Fibroblast of skin of left biceps (primary cell): ENCODE results near the gene KRT86.
A peak's percentile ranks its signal among the peaks of the same experiment; 100 is the strongest.
"Not testable (repeated sequence)": the region's sequence is repeated elsewhere in the genome, so short reads cannot be mapped to it uniquely, and the experiment has no call there.

ENCODE experiments used
- DNase-seq, 2 experiments: peaks; one replicate each; pipeline ENCODE4 v3.0.0-alpha.2; 2013; ENCODE audit warnings: low read depth in 2 of 2

Gene KRT86

GRCh38 chr12:52267699-52268098, 6.7 kb upstream of the KRT86 start:
- no peak for DNase-seq

DNA sequence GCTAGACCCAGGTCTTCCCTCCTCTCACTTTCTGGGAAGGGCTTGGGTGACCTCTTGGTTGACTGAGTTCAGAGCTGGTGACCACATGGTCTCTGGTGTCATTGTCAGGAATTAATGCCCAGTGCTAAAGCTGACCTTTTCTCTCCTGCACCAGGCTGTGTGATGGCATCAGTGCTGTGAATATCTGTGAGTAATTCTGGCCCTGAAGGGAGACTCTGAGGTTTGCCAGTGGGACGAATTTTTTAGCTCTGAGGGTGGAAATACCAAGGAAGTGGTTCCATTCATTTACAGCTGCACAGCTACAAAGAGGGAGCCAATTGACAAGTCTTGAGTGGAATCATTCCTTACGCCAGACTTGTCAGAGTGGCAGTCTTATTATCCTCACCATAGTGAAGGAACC, 6.2 kb upstream of the KRT86 start:
- DNase-seq, result no peak

DNA sequence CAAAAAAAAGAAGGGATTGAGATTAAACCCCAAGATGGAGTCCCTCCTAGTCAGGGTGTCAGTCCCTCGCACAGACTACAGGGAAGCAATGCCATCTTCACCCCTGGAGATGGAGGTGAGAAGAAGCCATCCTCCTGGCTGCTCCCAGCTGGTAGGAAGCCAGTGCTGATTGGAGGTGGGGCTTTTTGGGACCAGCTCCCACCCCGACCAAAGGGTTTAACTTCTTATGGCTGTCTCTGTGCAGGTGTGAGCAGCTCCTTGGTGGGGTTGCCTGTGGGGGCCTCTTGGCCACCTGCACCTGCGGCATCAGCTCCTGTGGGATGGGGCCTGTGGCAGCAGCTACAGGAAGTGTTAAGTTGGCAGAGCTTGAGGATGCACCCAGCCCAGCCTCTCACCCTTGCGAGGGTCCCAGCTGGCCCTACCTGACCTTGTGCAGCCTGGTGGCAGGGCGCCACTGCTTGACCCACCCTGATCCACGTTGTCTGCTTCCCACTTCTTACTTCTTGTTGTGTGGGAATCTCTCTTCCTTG, 3.8 kb upstream of the KRT86 start:
- no peak for DNase-seq

DNA sequence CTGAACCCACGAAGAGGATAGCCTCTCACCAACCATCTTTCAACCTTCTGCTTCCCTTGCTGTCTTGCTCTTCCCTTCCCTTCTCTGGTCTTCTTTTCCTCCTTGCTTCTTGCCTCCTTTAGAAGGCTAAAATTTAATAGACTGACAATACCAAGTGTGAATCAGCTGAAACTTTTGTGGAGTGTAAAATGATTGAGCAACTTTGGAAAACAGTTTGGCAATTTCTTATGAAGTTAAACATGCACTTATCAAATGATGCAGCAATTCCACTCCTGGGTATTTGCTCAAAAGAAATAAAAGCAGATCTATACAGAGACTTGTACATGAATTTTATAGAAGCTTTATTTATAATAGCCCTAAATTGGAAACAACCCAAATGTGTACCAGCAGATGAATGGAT, 3.3 kb upstream of the KRT86 start:
- DNase-seq, result no peak

GRCh38 chr12:52275686-52276085, 1.2 kb downstream of the KRT86 start:
- DNase-seq, result no peak

- no peak for DNase-seq
Measured at GRCh38 chr12:52277486-52278245, 3.2 kb downstream of the KRT86 start.

DNA sequence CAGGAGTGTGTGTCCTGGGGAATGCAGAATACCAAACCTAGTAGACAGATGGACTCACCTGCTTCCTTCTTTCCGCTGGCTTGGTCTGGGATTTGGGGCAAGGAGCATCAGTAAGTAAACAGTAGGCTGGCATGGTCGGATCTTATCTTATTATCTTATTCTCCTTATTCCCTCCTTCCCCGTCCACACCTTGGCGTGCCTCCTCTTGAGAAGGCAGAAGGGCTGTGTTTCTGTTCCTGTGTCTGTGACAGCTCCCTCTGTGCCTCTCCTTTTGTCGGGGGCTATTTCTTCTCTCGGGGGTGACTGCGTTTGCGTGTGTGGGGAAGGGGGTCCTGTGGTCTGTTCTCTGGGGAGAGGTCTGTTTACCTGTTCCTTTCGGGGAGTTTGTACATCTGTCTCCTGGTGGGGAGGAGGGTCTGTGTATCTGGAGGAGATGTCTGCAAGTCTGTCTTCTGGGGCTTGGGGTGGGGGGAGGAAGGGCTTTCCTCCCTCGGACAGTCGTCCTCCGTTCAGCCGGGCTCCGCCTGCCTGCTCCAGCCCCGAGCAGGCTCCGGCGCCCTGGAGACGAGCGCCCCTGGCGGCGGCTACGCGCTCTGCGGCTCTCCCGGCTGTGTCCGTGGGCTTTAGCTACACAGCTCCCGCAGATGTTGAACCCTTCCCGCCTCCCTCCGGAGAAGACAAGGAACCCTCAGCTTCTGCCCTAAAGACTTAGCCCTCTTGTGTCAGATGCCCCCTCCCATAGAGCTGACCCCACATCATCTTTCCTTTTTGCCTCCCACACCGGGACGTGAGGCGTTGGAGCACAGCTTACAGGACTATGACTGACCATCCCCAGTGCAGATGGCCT, 4.4 kb downstream of the KRT86 start:
- DNase-seq, result peak; percentile 32 to 35

DNA sequence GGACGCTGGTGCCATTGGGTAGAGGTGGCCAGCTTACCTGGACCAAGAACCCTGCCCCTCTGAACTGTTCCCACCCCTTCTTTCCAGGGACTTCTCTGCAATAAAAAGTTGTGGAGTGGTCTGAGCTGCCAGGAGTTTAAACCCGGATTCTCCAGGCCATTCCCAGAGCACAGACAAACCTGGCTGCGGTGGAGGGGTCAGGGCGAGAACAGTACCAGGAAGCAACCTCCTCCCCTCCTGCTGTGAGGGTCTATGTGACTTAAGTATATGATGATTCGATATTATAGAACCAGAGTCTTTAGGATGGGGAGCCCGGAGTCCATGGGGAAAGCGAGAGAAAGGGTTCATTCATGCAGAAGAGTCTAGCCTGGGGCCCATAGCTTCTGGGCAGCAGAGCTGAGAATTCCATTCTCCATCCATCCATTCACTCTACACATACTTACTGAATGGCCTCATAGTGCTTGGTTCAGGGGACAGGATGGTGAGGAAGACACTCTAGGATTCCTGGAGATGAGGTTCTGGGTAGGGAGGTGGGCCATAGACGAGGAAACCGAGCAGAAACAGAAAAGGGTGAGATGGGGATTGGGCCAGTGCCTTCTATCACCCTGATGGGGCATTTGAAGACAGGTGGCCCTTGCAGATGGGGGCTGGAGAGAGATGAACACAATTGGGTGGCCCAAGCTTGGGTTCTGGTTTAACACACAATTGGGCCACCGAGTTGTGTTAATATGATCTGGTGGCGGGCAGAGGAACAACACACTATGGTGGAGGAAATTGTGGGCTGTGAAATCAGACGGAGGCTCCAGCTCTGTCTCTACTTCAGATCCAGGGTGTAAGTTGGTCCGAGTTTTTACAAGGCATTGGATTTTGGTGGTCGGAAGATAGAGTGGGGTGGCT, 5.2 kb downstream of the KRT86 start:
- DNase-seq, result no peak

DNA sequence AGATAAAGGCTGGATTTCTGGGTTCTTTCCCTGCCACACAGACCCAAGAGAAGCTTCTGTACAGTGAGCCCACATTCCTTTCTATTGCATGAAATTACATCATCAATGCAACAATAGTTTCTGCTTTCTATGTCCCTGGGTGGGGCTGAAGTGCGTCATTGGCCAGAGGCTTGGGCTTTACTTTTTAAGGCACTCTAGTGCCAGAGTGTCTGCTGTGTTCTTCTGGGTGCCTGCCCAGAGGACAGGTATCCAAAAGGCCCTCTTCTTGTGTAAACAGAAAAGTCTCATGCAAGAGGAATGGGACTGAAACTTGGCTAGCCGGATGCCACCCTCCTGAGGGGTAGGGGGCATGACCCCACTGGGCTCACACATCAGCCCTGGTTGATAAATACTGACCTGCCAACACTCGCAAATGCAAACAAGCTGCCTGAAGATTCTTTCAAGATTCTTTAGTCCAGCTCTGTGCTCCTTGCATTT, 5.9 kb downstream of the KRT86 start:
- peak; percentile 78 to 82 for DNase-seq

- peak; percentile 91 for DNase-seq
Measured at GRCh38 chr12:52280796-52281560, 6.5 kb downstream of the KRT86 start.

- no peak for DNase-seq
Measured at GRCh38 chr12:52284562-52285171, 10.2 kb downstream of the KRT86 start.

DNA sequence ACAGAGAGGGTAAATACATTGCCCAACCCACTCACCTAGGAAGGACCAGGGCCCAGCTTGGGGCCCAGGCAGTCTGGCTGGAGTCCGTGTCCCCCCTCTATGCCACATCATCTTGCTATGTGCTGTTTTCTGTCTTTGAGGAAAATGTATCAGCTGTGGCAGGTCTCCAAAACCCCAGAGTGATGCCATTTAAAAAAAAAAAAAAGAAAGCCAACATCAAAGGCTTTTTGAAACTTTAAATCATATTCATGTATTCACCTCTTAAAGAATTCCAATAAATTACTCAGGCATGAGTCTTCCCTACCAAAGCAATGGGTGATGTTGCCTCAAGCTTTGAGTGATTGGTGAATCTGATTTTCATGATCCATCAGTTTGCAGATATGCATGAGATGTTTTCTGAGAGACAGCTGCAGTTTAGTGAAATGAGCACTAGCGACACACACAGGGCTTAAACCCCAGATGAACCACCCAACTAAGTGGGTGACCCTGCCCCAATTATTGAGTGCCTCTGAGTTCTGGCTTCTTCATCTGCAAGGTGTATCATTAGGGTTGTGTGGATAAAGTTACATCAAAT, 10.8 kb downstream of the KRT86 start:
- peak; percentile 17 to 18 for DNase-seq

DNA sequence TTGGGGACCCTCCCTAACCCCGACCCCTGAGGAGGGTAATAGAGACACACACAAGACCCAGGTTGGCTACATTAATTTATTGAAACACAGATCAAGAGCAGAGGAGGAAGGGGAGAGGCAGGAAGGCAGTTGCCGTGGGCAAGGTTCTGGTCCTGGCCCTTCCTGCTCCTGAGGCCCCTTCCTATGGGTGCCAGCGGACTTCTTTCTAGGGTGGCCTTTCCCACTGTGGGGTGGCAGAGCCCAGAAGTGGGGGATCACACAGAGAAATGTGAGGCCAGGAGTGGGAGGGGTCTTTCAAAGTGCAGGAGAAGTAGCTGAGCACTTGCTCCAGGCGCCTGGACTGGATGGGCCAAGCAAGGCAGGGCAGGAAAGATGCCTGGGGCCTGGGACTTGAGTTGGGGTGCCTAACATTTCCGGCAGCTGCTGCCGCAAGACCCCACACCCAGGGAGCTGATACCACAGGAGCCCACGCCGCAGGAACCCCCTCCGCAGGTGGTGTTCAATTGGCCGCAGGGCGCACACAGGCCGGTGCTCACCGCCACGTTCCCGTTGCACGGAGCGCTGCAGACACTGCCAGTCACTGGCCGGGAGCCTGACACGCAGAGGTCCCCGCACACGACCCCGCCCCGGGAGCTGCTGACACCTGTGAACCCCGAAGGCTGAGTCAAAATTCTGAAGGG, 11.5 kb downstream of the KRT86 start:
- no peak for DNase-seq

DNA sequence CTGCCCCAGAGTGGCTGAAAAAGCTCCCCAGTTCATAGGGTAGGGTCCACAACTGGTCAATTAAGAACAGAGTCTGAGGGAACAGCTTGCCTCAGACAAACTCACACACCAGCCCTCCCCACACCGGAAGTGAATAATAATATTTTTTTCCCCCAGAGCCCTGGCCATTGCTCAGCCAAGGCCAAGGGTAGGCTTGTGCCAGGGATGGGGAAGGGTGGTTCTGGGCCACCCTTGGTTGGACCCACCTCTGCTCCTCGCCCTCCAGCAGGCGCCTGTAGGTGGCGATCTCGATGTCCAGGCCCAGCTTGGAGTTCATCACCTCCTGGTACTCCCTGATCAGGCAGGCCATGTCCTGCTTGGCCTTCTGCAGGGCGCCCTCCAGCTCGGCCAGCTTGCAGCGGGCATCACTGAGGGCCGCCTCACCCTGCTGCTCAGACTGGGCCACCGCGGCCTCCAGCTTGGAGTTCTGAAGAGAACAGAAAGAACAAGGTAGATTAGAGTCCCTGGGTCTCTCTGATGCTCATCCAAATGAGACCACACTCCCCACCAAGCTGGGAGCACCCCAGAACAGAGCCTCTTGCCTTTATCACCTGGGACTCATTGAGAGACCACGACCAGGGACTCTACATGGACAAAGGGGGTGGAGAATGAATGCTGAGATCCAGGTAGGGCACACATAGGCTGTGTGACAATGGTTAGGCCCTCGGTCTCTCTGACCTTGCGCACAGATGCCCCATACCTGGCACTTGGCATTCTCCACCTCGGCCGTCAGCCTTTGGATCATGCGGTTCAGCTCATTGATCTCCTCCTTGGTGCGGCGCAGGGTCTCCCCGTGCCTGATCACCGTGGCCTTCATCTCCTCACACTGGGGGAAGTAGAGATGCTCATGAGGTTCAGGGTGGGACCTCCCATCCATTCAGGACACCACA, 12.7 kb downstream of the KRT86 start:
- not testable (repeated sequence) for DNase-seq

DNA sequence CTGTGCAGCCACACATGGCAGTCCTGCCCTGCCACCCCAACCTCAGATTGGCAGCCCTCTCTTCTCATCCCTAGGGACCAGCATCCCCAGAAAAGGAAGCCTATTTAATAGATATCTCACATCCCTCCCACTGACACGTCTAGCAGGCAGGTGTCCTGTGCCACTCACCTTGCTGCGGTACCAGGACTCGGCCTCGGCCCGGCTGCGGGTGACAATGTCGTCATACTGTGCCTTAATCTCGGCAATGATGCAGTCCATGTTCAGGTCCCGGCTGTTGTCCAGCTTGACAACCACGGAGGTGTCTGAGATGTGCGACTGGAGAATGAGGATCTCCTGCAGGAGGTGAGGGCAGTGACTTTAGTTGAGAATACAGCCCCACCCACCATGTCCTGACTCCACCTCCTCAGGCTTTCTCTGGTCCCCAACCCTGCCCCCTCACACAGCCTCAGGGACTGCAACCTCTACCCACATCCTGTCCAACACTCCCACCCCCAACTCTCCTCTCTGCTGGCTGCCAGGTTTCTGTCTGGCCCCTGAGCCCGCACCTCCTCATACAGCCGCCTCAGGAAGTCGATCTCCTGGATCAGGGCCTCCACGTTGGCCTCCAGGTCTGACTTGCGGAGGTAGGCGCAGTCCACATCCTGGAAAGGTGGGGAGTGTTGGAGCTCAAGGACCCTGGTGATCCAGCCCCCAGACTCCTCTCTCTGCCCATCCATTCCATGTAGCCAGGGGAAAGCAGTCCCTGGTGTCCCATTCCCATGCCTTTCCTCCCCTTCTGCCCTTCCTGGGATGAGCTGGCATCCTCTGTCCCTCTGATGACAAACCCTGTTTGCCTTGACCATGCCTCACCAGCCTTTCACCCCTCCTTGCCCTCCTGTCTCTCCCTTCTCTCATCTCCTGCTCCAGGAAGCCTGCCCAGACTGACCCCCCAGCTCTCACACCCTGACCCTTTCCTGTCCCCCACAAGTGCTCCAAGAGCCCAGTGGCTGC, 13.7 kb downstream of the KRT86 start:
- DNase-seq, result not testable (repeated sequence)

DNA sequence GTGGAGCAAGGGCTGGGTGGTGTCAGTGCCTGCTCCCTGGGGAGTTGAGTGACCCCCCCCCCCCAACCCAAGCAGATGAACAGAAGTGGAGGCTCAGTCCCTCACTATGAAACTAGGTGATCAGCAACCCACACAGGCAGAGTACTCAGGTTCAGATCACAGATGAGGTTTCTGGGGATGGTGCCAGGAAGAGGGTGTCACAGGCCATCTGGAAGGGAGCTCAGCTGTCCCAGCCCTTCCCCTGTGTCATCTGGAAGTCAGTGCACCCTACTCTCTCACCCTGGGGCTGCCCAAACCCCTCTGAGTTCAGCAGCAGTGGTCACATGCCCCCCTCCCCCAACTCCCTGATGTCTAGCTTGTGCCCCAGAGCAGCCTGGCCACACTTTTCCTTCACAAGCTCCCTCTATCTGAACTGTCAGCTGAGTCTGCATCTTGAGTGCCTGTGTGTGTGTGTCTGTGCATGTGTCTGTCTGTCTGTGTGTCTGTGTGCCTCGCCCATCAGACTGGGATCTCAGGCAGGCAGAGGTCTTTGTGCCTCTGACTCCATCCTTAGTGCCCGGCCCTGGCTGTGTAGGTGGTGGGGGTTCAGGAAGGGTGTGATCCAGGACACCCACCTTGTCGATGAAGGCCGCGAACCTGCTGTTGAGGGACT, 16.2 kb downstream of the KRT86 start:
- DNase-seq, result not testable (repeated sequence)
